ENCODE measurements around the gene SOX12. TPM values are rescaled to one million over a fixed set of nuclear protein-coding genes. Genes with fewer than 3 reads are reported as not detected.

The SOX12 gene
- polyA plus RNA-seq, 1 of the 3 experiments (the other 2 are of a cell fraction), result 11.3 TPM

GRCh38 chr20:295804-296203, 29.5 kb upstream of the SOX12 start:
- POLR2A ChIA-PET, result interaction anchor here (4.8 kb wide), 1 partner anchor 29 kb away, joined by 29 read pairs; the partner anchor contains the start of gene SOX12
- CTCF ChIA-PET, result interaction anchor here (1.5 kb wide), 1 partner anchor 28 kb away, joined by 5 read pairs; no protein-coding TSS in a partner anchor

More at GRCh38 chr20:295804-296203, 29.5 kb upstream of the SOX12 start:
- H3K27me3 ChIP-seq (ENCODE audit: insufficient read depth), result no peaks in the 10 kb centered on the region
- H3K4me1 ChIP-seq (ENCODE audit: control insufficient read depth in 1 of 2, insufficient read depth in 2 of 2, low read depth in 1 of 2, low read length in 1 of 2), result peaks cover 19 to 29% of the 10 kb centered on the region in 2 experiments
- no peaks in the 10 kb centered on the region for H3K9me2 ChIP-seq
- no peak overlapping the region for H3K27ac ChIP-seq (ENCODE audit: low read depth in 2 of 2, low read length in 1 of 2)
- peaks cover 11 to 16% of the 10 kb centered on the region in 2 experiments for H3K36me3 ChIP-seq (replicated peaks in 1 of 2; ENCODE audit: control insufficient read depth in 1 of 2, insufficient read depth in 2 of 2, low read length in 1 of 2)
- no peak overlapping the region for H3K9ac ChIP-seq
- H4K20me1 ChIP-seq (ENCODE audit: insufficient read depth), result peaks cover 16% of the 10 kb centered on the region
- TF ChIP-seq EP300 (IDR thresholded peaks at IDR 0.05; ENCODE audit: borderline replicate concordance in 1 of 2, low read depth in 1 of 2, low read length in 1 of 2), result no peak
- TF ChIP-seq RFX5 (IDR thresholded peaks at IDR 0.05; ENCODE audit: low read length), result no peak
- no peak for TF ChIP-seq MEF2A (IDR thresholded peaks at IDR 0.05; ENCODE audit: borderline replicate concordance, low read depth)
- TF ChIP-seq ELF1 (IDR thresholded peaks at IDR 0.05), result no peak
- no peak for TF ChIP-seq JUND (IDR thresholded peaks at IDR 0.05)
- no peak for TF ChIP-seq FOXJ3 (CRISPR knock-in tag; IDR thresholded peaks at IDR 0.05)
- TF ChIP-seq GABPA (IDR thresholded peaks at IDR 0.05; ENCODE audit: low read depth), result no peak
- no peak for TF ChIP-seq TEAD4 (IDR thresholded peaks at IDR 0.05; ENCODE audit: borderline replicate concordance, insufficient read depth)
- TF ChIP-seq, protein P1, sequence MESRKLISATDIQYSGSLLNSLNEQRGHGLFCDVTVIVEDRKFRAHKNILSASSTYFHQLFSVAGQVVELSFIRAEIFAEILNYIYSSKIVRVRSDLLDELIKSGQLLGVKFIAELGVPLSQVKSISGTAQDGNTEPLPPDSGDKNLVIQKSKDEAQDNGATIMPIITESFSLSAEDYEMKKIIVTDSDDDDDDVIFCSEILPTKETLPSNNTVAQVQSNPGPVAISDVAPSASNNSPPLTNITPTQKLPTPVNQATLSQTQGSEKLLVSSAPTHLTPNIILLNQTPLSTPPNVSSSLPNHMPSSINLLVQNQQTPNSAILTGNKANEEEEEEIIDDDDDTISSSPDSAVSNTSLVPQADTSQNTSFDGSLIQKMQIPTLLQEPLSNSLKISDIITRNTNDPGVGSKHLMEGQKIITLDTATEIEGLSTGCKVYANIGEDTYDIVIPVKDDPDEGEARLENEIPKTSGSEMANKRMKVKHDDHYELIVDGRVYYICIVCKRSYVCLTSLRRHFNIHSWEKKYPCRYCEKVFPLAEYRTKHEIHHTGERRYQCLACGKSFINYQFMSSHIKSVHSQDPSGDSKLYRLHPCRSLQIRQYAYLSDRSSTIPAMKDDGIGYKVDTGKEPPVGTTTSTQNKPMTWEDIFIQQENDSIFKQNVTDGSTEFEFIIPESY (IDR thresholded peaks at IDR 0.05; ENCODE audit: borderline replicate concordance, low read depth), result no peak
- no peak for TF ChIP-seq REST (IDR thresholded peaks at IDR 0.05; ENCODE audit: low read depth, low read length)
- no peak for TF ChIP-seq GATA2 (CRISPR knock-in tag; IDR thresholded peaks at IDR 0.05)
- no peak for TF ChIP-seq CTCF (IDR thresholded peaks at IDR 0.05)
- TF ChIP-seq RAD21 (IDR thresholded peaks at IDR 0.05; ENCODE audit: low read length), result no peak
- no peaks in the 10 kb centered on the region for H3K9me3 ChIP-seq
- H3K79me2 ChIP-seq (ENCODE audit: insufficient read depth), result peaks cover 34% of the 10 kb centered on the region
- no peak overlapping the region for H2AFZ ChIP-seq (ENCODE audit: low read depth)
- H3K4me2 ChIP-seq, result no peak overlapping the region
- H3F3A ChIP-seq (replicated peaks; ENCODE audit: insufficient read depth), result peaks cover 13% of the 10 kb centered on the region
- no peak for DNase-seq
- 93% methylated on average over 4 of the region's 4 CpGs for WGBS (ENCODE audit: low lambda C conversion rate)
- no peak overlapping the region for H3K4me3 ChIP-seq (ENCODE audit: low read depth in 2 of 2, low read length in 1 of 2)

All from SK-N-SH (cell line).